DOHH2 (cell line): ENCODE results near the gene SH2D7.

Experiments used
- H3F3A ChIP-seq: fragments of 200-600 bp; sonication (generic), shearing (Covaris generic); 2 replicates; pipeline ENCODE4 v1.6.0; 2016; ENCODE audit warnings: antibody characterized with exemption, mild to moderate bottlenecking; ENCODE audit not compliant: control insufficient read depth, insufficient read depth
- H3K27ac ChIP-seq: fragments of 200-600 bp; sonication (generic); 2 replicates; pipeline ENCODE4 v1.5.1; 2014; ENCODE audit warnings: low read depth, mild to moderate bottlenecking, low read length, moderate library complexity
- H3K27me3 ChIP-seq: fragments of 200-600 bp; sonication (generic); 2 replicates; pipeline ENCODE4 v1.6.1; 2014; ENCODE audit warnings: mild to moderate bottlenecking, low read length, mixed read lengths; ENCODE audit not compliant: control insufficient read depth
- H3K36me3 ChIP-seq: fragments of 200-600 bp; sonication (generic); 2 replicates; pipeline ENCODE4 v1.6.1; 2014; ENCODE audit warnings: mild to moderate bottlenecking, low read length, moderate library complexity, mixed read lengths; ENCODE audit not compliant: control insufficient read depth
- H3K4me1 ChIP-seq: fragments of 200-600 bp; sonication (generic); 2 replicates; pipeline ENCODE4 v1.6.1; 2014; ENCODE audit warnings: mild to moderate bottlenecking, low read length, mixed read lengths; ENCODE audit not compliant: control insufficient read depth
- H3K4me2 ChIP-seq: fragments of 200-600 bp; sonication (generic); 2 replicates; pipeline ENCODE4 v1.6.0; 2014; ENCODE audit warnings: mild to moderate bottlenecking, low read length, moderate library complexity
- H3K4me3 ChIP-seq: fragments of 200-600 bp; sonication (generic); 2 replicates; pipeline ENCODE4 v1.5.1; 2014; ENCODE audit warnings: mild to moderate bottlenecking, low read length, mixed read lengths
- H3K79me2 ChIP-seq: fragments of 200-600 bp; sonication (generic); 2 replicates; pipeline ENCODE4 v1.6.1; 2014; ENCODE audit warnings: mild to moderate bottlenecking, low read length, mixed read lengths; ENCODE audit not compliant: control insufficient read depth
- H3K9me2 ChIP-seq: fragments of 200-600 bp; sonication (generic); replicated peaks from 2 replicates; pipeline ENCODE4 v1.6.1; 2014; ENCODE audit warnings: mild to moderate bottlenecking, low read length, mixed read lengths; ENCODE audit not compliant: control insufficient read depth
- H3K9me3 ChIP-seq: fragments of 200-600 bp; sonication (generic); 2 replicates; pipeline ENCODE4 v1.6.1; 2014; ENCODE audit warnings: antibody characterized with exemption, low read length, mixed read lengths; ENCODE audit not compliant: control insufficient read depth, insufficient read depth
- H4K20me1 ChIP-seq: fragments of 200-600 bp; sonication (generic); 2 replicates; pipeline ENCODE4 v1.6.0; 2014; ENCODE audit warnings: low read depth, mild to moderate bottlenecking, antibody characterized with exemption, low read length, moderate library complexity; ENCODE audit not compliant: control insufficient read depth, insufficient read depth
- CTCF ChIP-seq: fragments of 200-600 bp; sonication (generic); IDR thresholded peaks from one replicate; pipeline ENCODE4 v1.5.1; 2014; ENCODE audit warnings: antibody characterized with exemption, mild to moderate bottlenecking, low read depth, low read length; ENCODE audit not compliant: poor library complexity, severe bottlenecking
- EZH2phosphoT487 ChIP-seq: fragments of 200-600 bp; sonication (generic); IDR thresholded peaks from 2 replicates; pipeline ENCODE4 v1.6.1; 2017; ENCODE audit warnings: borderline replicate concordance, mild to moderate bottlenecking, antibody characterized with exemption, low read length, moderate library complexity, mixed read lengths

Gene SH2D7

GRCh38 chr15:78112551-78112950 lies 20.2 kb downstream of the SH2D7 start:
- Histone ChIP-seq H3K4me1 (peaks cover 16% of the 10 kb centered on the region), H3K9me2 (no peaks in the 10 kb centered on the region), H3K36me3 (no peaks in the 10 kb centered on the region), H3K27me3 (no peaks in the 10 kb centered on the region), H3K4me2 (no peak overlapping the region), H3F3A (0 out of 2 replicates have a peak, but pooled peaks cover 2% of the 10 kb centered on the region), H4K20me1 (no peaks in the 10 kb centered on the region), H3K9me3 (no peaks in the 10 kb centered on the region), H3K79me2 (no peaks in the 10 kb centered on the region), H3K27ac (no peak overlapping the region), H3K4me3 (no peak overlapping the region)
- no peak for TF ChIP-seq EZH2phosphoT487
- TF ChIP-seq CTCF = no peak

- no peak overlapping the region for H3K4me3 ChIP-seq
- no peaks in the 10 kb centered on the region for H3F3A ChIP-seq
- no peaks in the 10 kb centered on the region for H3K9me3 ChIP-seq
- H3K4me1 ChIP-seq = no peaks in the 10 kb centered on the region
- no peak for TF ChIP-seq EZH2phosphoT487
- no peak for TF ChIP-seq CTCF
- no peak overlapping the region for H3K4me2 ChIP-seq
- no peaks in the 10 kb centered on the region for H3K36me3 ChIP-seq
- no peaks in the 10 kb centered on the region for H3K27me3 ChIP-seq
- H3K79me2 ChIP-seq = no peaks in the 10 kb centered on the region
- H3K9me2 ChIP-seq = no peaks in the 10 kb centered on the region
- no peak overlapping the region for H3K27ac ChIP-seq
- H4K20me1 ChIP-seq = no peaks in the 10 kb centered on the region
These were observed 28.2 kb downstream of the SH2D7 start for GRCh38 chr15:78120523-78120922.

- H3K9me3 ChIP-seq = no peaks in the 10 kb centered on the region
- no peak overlapping the region for H3K4me3 ChIP-seq
- H3K36me3 ChIP-seq = no peaks in the 10 kb centered on the region
- no peaks in the 10 kb centered on the region for H3K27me3 ChIP-seq
- no peaks in the 10 kb centered on the region for H3K9me2 ChIP-seq
- H3K4me1 ChIP-seq = no peaks in the 10 kb centered on the region
- H3K79me2 ChIP-seq = no peaks in the 10 kb centered on the region
- H3K27ac ChIP-seq = no peak overlapping the region
- no peak overlapping the region for H3K4me2 ChIP-seq
- H3F3A ChIP-seq = no peaks in the 10 kb centered on the region; the same call in 1 of the 2 replicates
- no peaks in the 10 kb centered on the region for H4K20me1 ChIP-seq
- TF ChIP-seq EZH2phosphoT487 = no peak
- no peak for TF ChIP-seq CTCF
These were observed 32.9 kb downstream of the SH2D7 start for GRCh38 chr15:78125267-78125666.
